Mammary epithelial cell (primary cell): ENCODE results near the gene ANKS1B.

Source experiments
- EZH2 ChIP-seq: IDR thresholded peaks from 2 replicates; pipeline ENCODE4 v1.6.1; 2012; ENCODE audit warnings: low read length, inconsistent platforms, borderline replicate concordance
- TF ChIP-seq, protein P1 (sequence below), 2 donors: IDR thresholded peaks in 1 of 2; conservative IDR thresholded peaks in 1 of 2; 2 replicates each; pipeline ENCODE4 v1.5.1; 2011 to 2012; ENCODE audit warnings: inconsistent platforms in 2 of 2, low read length in 2 of 2, mild to moderate bottlenecking in 2 of 2, control low read depth in 1 of 2, low read depth in 1 of 2; ENCODE audit not compliant: insufficient read depth in 1 of 2; ENCODE audit errors: extremely low read depth in 1 of 2

DNA sequence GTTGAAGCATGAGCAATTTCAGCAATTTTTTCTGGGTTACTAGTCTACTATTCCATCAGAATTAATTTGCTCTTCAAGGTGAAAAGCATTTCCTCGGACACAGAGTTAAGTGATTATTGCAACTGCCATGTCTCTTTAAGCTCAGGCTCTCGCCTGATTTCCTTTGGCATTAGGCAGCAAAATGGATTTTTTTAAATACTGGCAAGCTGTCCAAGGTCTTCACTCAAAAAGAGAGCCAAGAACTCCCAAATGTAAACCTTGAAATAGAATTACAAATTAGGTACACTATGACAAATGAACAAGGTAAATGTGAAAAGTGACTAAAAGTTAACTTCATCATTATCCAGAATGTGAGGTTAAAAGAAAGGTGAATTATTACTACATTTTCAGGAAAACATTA is 225.3 kb downstream of the ANKS1B start:
- TF ChIP-seq, protein P1, sequence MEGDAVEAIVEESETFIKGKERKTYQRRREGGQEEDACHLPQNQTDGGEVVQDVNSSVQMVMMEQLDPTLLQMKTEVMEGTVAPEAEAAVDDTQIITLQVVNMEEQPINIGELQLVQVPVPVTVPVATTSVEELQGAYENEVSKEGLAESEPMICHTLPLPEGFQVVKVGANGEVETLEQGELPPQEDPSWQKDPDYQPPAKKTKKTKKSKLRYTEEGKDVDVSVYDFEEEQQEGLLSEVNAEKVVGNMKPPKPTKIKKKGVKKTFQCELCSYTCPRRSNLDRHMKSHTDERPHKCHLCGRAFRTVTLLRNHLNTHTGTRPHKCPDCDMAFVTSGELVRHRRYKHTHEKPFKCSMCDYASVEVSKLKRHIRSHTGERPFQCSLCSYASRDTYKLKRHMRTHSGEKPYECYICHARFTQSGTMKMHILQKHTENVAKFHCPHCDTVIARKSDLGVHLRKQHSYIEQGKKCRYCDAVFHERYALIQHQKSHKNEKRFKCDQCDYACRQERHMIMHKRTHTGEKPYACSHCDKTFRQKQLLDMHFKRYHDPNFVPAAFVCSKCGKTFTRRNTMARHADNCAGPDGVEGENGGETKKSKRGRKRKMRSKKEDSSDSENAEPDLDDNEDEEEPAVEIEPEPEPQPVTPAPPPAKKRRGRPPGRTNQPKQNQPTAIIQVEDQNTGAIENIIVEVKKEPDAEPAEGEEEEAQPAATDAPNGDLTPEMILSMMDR (conservative IDR thresholded peaks at IDR 0.05 in 1 of 2, IDR thresholded peaks at IDR 0.05 in 1 of 2; ENCODE audit: extremely low read depth in 1 of 2, insufficient read depth in 1 of 2, low read depth in 1 of 2, low read length in 2 of 2), result no peak
- no peak for TF ChIP-seq EZH2
